GM19025 (cell line): ENCODE data around the gene DLAT.
"Not testable (repeated sequence)": the region's sequence is repeated elsewhere in the genome, so short reads cannot be mapped to it uniquely, and the experiment has no call there.

Source experiments
- ATAC-seq: cut with Tn5 transposase; IDR thresholded peaks from one replicate; pipeline ENCODE4 v1.9.1; 2021; ENCODE audit warnings: mild to moderate bottlenecking, low read depth, moderate library complexity; ENCODE audit not compliant: unreplicated experiment

The DLAT gene

DNA sequence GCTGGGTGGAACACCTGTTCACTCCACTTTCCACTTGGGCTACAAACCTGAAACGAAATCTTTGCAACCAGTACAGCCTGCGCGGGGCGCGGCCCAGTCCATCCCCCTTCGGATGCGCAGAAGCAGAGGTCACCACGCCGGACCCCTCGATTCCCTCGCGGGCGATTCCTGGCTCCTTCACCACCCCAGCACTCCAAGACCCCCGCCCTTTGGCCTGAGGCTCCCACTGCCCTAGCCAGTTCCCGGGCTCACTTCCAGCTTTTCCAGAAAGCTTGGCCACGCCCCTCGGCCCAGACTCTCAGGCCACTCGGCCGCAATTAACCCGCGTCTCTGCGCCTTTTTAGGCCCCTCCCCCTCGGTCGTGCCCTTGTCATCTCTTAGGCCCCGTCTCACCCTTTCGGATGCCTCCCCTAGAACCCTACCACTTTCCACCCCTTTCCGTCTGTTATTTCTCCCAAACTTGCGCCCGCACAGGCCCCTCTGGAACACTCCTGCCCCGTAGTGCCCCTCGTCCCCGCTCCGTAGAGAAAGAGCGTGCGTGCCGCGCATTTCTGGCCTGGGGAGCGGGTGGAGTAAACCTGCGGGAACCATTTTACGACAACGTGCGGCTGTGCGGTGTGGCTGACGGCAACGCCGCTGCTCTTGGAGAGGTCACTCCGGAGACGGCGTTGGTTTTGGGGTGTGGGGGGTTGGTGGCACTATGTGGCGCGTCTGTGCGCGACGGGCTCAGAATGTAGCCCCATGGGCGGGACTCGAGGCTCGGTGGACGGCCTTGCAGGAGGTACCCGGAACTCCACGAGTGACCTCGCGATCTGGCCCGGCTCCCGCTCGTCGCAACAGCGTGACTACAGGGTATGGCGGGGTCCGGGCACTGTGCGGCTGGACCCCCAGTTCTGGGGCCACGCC, at the start of gene DLAT:
TSS of gene DLAT (plus strand) at position 636 of the 906 bp plus-strand sequence. CDS start at position 701, 65 bp downstream.
- peak; percentile 70 for ATAC-seq

DNA sequence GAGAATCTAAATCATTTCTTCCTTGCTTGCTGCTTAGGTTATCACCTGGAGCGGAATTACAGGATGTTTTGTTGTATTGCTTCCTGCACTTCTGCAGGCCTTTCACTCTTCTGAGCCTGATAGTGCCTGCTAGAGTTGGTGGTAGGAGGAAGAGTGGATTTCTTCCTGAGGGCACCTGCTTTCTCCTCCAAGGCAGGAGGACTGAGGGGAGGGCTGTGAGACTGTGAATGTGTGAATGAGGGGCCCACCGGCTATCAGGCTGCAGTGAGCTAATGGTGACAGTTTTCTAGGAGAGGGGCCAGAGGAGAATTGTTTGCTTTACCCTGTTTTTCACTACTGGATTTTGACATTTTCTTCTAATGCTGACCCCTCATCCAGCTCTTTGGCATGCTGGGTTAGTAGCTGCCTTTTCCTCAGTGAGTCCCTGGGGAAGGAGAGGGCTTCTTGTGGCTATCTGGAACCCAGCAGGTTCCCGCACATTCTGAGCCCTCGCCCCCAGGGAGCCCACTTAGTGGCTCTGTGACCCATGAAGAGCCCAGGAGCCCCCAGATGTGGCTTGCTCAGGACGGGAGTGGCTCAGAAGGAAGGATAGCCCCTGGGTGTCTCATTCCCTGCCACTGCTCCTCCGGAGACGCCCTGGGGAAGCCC, 49.0 kb upstream of the DLAT start:
- ATAC-seq: no peak

DNA sequence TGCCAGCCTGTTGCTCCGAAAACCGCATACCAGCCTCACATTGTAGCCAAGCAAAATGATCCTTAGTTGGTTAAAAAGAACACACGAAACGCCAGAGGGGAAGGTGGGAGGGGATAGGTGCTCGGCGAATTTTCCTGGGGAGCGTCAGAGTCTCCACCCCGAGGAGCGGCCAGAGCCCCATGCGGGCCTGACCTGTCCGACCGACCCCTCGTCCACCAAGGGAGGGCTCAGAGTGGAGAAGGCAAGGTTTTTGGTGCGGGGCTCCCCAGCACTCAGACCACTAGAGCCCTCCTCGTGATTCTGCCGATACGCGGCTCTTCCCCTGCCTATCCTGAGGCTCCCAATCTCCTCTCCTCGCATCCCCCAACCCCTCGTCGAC, 48.5 kb upstream of the DLAT start:
- ATAC-seq: no peak

DNA sequence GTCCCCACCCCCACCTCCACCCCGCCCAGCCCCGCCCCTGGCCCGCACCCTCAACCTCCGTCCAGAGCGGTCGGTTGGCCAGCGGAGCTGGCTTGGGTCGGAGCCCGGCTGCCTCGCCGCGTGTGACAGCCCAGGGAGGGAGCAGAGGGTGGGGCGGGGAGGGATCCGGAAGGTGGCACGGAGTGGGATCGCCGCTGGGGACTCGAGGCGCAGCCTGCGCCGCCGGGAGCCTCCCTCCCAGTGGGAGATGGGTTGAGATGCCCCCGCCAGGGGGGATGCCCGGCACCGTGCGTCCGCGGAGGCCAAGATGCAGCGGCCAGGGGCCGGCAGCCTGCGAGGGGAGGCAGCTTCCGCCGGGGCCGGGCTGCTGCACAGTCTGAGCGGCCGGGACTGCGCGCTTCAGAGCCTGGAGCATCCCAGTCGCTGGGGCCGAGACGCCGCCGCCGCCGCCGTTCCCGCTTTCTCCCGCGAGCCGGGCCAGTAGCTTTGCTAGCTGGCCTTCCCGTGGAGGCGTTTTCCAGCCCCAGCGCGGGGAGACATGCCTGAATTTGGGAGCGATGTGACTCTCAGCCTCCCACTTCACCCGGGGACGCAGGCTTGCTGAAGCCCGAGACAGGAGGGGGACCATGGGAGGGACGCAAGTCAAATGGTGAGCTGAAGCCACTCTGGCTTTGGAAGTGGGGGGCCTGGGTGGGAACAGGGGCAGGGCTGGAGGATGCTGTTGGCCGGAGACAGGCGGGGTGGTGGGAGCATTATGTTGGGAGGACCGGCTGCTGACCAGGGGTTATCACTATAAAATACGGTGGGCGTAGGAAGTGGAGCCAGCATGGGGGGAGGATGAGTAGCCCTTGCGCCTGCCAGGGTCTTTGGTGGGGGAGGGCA, 47.8 kb upstream of the DLAT start:
- ATAC-seq: no peak

DNA sequence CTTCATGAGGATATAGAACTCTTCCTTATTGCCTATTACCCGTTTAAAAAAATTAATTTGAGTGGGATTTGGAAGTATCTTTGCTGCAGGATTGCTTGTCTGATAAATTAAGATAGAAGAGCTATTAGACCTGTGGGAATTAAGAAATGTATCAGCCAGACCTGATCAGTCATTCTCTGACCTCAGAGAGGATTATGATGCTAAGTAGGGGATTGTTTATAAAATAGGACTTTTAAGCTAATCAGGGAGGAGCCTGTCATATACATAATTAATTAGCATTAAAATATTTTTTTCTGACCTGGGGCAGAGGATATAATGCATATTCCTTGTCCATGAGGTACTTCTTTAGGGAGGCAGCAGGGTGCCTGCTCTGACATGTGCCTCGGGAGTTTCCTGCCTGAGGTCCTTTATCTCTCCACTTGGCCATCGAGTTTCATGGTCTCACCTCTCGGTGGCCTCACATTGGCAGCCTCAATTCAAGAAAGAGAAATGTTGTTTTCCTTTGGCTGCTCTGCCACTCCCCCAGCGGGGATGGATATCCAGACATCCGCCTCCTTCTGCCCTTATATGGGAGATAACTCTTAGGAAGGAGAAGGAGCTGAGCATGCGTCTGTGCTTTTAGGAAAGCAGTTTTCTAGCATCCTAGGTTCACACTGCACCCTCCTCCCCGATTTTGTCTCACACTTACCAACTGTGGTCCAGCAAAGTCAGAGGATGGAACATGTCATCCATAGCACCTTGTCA, 47.0 kb upstream of the DLAT start:
- no peak for ATAC-seq

DNA sequence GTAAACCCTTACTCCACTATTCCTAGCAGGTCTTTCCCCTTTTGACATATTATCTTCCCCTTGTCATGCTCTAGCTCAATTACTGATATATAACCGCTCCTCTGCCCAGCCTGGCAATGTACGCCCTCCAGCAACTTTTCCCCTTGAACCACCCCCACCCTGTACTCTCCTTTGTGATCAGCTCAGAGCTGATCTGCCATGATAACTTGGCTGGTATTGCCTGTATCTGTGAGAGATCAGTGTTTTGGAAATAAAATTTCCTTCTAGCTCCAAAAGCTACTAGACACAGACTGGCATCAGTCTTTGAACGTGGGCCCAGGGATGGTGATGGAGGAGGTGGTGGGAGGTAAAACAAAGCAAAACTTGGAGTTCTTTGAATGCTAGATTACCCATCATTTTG, 45.1 kb upstream of the DLAT start:
- no peak for ATAC-seq

DNA sequence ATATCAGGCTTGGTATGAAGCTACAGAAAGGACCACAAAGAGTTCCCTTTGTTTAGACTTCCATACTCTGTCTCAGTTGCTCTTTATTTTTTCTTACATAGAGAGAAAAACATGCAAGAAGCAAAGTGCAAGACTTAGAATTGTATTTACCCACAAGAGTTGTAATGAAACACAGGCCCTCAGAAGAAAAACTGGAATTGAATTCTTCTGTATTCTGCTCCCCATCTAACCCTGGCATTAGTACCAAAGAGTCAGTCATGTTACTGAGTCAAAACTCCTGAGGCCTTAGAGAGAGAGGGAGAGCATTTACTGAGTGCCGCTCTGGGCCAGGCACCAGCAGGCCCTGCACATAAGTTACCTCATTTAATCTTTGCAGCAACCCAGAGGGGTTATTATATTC, 43.9 kb upstream of the DLAT start:
- no peak for ATAC-seq

DNA sequence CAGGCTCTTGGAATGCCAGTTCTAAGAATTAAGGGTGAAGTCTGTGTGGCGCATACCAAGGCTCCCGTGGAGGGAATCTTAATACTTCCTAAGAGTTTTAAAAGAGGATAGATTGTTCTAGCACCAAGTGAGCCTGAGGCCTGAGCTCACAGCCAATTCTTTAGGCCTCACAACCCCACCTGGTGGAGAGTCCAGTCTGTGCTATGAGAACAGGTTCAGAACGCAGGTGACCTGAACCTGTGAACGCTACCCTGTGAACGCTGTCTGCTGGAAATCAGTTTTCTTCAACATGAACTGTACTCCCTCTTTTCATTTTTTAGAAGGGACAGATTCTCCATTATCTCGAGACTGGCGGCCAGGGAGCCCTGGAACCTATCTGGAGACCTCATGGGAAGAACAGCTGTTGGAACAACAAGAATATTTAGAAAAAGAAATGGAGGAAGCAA, 43.2 kb upstream of the DLAT start:
- peak; percentile 64 for ATAC-seq

DNA sequence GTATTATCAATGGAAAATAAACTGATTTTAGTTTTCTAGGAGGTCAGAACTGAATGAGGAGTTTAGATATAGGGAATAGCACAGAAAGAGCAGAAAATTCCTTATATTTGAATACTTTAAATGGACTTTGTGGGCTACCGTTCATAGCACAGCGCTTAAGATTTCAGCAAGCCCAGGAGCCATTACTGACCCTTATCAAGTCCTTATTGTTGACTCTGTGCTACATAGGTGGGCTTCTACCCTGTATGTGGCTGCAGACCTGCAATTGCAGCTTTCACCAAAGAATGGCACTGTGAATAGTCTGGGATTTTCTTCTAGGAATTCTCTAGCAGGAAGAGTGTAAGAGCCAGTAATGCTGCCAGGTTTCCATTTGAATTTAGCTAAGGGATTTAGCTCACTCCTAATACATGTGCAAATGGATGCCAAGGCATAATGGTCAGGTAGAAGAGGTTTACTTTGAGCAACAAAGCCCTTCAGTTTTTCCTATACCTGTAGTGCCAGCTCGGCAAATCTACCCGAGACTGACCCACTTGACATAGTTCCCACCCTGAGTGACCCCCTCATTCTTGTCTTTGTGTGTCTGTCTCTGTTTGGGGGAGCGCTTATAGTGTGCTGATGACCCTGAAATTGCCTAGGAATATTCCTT, 42.5 kb upstream of the DLAT start:
- ATAC-seq: no peak

DNA sequence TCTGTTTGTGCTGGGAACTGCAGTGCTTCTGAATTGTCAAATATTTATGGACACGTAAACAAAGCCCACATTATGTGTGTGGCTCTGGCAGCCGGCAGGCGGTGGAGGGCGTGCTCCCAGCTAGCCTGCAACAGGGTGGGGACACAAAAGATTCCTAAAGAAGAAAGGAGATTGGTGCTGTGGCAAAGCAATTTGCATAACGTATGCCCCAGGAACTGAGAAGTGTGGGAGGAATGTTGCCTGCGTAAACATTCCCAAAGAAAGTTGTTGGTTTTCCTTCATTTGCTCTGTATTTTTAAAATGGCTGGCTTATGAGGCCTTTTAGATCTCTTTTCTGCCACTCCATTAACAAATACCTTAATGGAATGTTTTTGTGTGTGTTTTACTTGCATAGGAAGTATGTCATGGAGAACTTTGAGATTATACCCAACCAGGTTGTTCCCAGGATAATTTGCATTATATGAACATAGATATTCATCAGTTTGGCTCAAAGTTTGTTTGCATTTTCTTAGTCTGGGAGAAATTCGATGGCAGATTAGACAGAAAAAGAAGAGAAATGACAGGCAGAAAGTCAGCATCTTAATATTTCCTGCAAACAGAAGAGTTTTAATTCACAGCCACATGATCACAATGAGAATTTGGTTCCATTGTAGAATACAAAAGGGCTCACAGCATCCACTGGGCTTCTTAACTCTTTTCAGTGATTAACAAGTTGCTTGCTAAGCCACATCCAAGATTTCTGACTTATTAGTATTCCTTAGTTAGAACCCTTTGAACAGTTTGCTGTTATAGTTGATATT, 41.8 kb upstream of the DLAT start:
- no peak for ATAC-seq

DNA sequence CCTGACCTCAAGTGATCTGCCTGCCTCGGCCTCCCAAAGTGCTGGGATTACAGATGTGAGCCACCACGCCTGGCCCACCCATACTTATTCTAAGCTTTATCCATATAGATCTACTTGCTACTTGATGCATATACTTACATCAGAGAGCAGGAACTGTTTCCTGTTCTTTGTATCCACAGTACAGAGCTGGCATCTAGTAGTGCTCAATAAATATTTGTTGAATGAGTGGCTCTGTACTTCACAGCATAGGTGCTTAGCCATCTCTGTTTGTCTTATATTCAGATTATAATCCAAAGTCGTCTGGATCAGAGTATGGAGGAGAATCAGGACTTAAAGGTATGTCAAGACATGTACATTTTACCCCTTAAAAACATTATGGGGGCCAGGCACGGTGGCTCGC, 38.6 kb upstream of the DLAT start:
- ATAC-seq: no peak

DNA sequence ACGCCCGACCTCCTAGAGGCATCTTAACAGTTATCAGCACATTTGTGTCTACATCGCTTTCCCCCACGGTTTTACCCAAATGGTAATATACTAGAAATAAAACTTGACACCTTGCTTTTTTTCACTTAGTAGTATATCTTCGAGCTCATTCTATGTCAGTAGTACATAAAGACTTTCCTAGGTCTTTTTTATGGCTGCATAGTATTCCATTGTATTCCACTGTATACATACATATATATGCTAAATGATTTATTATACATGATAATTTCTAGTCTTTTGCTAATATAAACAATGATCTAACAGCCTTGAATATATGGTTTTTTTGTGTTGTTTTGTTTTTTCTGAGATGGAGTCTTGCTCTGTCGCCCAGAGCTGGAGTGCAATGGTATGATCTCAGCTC, 34.8 kb upstream of the DLAT start:
- no peak for ATAC-seq

DNA sequence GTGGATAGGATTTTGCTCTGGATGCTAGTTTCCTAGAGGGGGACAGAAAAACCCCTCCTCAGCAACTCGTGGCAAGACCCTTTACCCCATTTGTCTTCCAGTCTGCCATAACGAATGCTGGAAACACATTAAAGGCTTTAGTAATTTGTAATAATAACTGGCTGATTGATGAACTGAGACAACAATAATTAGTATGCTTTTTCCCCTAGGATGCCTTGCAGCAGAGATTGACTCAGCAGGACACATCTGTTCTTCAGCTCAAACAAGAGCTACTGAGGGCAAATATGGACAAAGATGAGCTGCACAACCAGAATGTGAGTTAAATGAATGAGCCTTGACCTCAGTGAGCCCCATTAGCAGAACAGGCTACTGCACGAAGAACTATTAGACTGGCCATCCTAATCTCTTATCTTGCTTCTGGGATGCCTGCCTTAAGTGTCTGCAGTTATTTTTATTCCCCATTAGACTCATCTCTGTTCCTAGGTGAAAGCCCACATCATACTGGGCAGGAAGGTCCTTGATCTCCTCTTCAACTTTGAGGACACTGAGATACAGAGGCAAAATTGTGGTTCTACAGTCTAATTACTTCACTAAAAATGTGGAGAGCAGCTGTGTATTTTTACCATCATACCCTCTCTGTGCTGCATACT, 32.9 kb upstream of the DLAT start:
- ATAC-seq: no peak

DNA sequence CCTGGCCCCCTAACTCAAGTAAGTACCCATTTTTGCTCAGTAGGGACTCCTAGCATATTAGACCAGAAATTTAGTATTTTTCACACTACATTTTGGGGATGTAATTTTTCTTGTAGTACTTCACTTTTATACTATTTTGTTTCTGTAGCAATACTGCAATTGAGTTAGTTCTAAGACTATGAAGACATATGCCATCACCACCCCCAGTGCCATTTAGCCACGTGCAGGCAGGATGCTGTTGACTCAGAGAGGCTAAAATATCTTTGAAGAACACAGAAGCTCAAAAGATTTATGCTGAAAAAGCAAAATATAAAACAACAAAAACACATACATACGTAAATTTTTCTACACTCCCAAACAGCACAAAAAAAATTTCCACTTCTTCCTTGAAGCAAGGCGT, 29.1 kb upstream of the DLAT start:
- no peak for ATAC-seq

DNA sequence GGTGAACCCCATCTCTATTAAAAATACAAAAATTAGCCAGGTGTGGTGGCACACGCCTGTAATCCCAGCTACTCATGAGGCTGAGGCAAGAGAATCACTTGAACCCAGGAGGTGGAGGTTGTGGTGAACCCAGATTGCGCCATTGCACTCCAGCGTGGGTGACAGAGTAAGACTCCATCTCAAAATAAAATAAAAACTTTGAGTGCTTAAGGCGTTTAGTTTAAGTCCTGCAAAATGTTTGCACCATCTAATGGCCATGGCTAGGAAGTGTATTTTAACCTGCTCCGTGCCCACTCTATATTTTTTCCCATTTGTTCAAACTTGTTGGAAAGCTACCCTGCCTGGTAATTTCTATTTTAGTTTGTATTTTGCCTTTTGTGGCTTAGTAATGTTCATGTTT, 28.5 kb upstream of the DLAT start:
- ATAC-seq: not testable (repeated sequence)

DNA sequence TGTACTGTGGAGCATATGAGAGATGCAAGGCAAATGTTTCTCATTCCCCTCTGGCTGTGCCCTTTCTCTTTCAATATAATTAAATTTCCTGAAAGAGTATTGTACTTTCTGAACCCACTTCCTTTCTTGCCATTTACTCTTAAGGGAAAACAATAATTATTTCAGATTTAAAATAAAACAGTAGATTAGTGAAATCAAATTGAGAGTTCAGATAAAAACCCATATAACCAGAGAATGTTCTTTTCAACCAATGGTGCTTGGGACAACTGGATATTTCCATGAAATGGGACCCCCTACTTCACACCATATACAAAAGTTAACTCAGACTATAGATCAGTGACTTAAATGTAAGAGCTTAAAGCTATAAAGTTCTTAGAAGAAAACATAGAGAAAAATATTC, 26.1 kb upstream of the DLAT start:
- ATAC-seq: no peak

DNA sequence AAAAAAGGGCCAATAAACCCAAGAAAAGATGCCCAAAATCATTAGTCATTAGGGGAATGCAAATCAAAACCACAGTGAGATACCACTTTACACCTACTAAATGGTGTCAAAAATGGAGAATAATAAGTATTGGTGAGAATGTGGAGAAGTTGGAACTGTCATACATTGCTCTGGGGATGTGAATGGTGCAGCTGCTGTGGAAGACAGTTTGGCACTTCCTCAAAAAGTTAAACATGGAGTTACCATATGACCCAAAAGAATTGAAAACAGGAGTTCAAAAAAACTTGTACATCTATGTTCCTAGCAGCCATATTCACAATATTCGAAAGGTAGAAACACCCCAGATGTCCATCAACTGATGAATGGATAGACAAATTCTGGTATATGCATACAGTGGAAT, 24.5 kb upstream of the DLAT start:
- ATAC-seq: no peak

DNA sequence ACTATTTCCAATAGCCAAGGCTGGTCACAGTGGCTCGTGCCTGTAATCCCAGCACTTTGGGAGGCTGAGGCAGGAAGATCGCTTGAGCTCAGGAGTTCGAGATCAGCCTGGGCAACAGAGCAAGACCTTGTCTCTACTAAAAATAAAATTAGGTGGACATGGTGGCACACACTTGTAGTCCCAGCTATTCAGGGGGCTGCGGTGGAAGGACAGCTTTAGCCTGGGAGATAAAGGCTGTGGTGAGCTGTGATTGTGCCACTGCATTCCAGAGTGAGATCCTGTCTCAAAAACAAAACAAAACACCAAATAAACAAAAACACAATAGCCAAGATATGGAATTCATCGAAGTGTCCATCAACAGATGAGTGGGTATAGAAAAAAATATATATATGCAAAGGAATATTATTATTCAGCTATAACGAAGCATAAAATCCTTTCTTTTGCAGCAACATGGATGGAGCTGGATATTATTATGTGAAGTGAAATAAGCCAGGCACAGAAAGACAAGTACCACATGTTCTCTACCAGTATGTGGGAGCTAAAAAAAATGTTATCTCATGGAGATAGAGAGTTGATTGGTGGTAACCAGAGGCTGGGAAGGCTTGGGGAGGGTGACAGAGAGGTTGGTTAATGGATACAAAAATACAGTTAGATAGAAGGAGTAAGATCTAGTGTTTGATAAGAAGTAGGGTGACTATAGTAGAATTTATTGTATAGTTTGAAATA, 22.6 kb upstream of the DLAT start:
- no peak for ATAC-seq
